Parathyroid adenoma (tissue), 2 donors: ENCODE data around the gene CYP2D6.
"Not testable (repeated sequence)": the region's sequence is repeated elsewhere in the genome, so short reads cannot be mapped to it uniquely, and the experiment has no call there.

Experiments
- H2AFZ ChIP-seq: fragments of 300-600 bp; sonication (generic); one replicate; pipeline ENCODE4 v1.7.0; 2017; ENCODE audit warnings: antibody characterized with exemption, mild to moderate bottlenecking
- H3K27ac ChIP-seq: fragments of 300-600 bp; sonication (generic); one replicate; pipeline ENCODE4 v1.7.0; 2017
- H3K27me3 ChIP-seq: fragments of 300-600 bp; sonication (generic); one replicate; pipeline ENCODE4 v1.7.0; 2017; ENCODE audit warnings: low read length; ENCODE audit not compliant: control insufficient read depth, insufficient read depth
- H3K36me3 ChIP-seq: fragments of 300-600 bp; sonication (generic); one replicate; pipeline ENCODE4 v1.7.0; 2017; ENCODE audit warnings: low read length; ENCODE audit not compliant: control insufficient read depth, insufficient read depth
- H3K4me1 ChIP-seq: fragments of 300-600 bp; sonication (generic); one replicate; pipeline ENCODE4 v1.7.0; 2017; ENCODE audit warnings: control low read depth
- H3K4me2 ChIP-seq: fragments of 300-600 bp; sonication (generic); one replicate; pipeline ENCODE4 v1.7.0; 2017; ENCODE audit warnings: low read length
- H3K4me3 ChIP-seq: fragments of 300-600 bp; sonication (generic); one replicate; pipeline ENCODE4 v1.7.0; 2017; ENCODE audit warnings: low read depth, low read length
- H3K79me2 ChIP-seq: fragments of 300-600 bp; sonication (generic); one replicate; pipeline ENCODE4 v1.7.0; 2017; ENCODE audit warnings: control low read depth
- H3K9ac ChIP-seq: fragments of 300-600 bp; sonication (generic); one replicate; pipeline ENCODE4 v1.7.0; 2017; ENCODE audit warnings: mild to moderate bottlenecking
- H3K9me3 ChIP-seq: fragments of 300-600 bp; sonication (generic); one replicate; pipeline ENCODE4 v1.7.0; 2017; ENCODE audit warnings: low read length; ENCODE audit not compliant: control insufficient read depth
- CTCF ChIP-seq: fragments of 300-600 bp; sonication (generic); IDR thresholded peaks from one replicate; pipeline ENCODE4 v1.7.0; 2017; ENCODE audit warnings: antibody characterized with exemption, mild to moderate bottlenecking
- donor health status: primary hyperparathyroidism.

Gene CYP2D6

DNA sequence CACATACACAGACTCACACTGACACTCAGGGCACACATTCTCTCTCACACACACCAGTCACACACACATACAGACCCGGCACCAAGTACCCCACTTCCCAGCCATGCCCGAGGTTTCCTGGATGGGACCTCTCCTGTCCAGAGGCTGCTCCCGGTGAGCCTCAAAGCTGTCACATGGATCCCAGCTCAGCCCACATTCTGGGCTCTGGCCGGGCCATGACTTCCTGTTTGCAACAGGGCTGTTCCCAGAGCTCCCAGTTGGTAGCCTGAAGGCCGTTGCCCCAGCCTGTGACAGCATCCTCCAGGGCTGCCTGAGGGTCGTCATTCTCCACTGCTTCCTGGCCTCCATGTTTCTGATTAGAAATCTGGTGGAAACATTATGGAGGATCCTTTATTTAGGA lies 14.6 kb upstream of the CYP2D6 start:
- no peak overlapping the region for H3K4me2 ChIP-seq
- no peaks in the 10 kb centered on the region for H3K36me3 ChIP-seq
- TF ChIP-seq CTCF, result no peak

GRCh38 chr22:42143859-42144822 lies 13.5 kb upstream of the CYP2D6 start:
- not testable (repeated sequence) for H3K79me2 ChIP-seq, H2AFZ ChIP-seq, H3K27ac ChIP-seq, H3K9ac ChIP-seq, H3K4me3 ChIP-seq, H3K9me3 ChIP-seq, H3K36me3 ChIP-seq, H3K27me3 ChIP-seq, H3K4me1 ChIP-seq, H3K4me2 ChIP-seq

More for the DNA sequence above, 14.6 kb upstream of the CYP2D6 start:
- no peaks in the 10 kb centered on the region for H3K9me3 ChIP-seq
- H3K4me1 ChIP-seq, result no peaks in the 10 kb centered on the region
- H3K27ac ChIP-seq, result no peak overlapping the region
- H3K4me3 ChIP-seq, result no peak overlapping the region
- no peaks in the 10 kb centered on the region for H3K79me2 ChIP-seq
- no peaks in the 10 kb centered on the region for H3K27me3 ChIP-seq
- H3K9ac ChIP-seq, result no peak overlapping the region
- no peak overlapping the region for H2AFZ ChIP-seq

- Histone ChIP-seq H3K9me3 (no peaks in the 10 kb centered on the region), H3K27me3 (no peaks in the 10 kb centered on the region), H3K36me3 (no peaks in the 10 kb centered on the region), H2AFZ (no peak overlapping the region), H3K27ac (no peak overlapping the region), H3K9ac (no peak overlapping the region), H3K4me2 (no peak overlapping the region), H3K4me3 (no peak overlapping the region), H3K4me1 (no peaks in the 10 kb centered on the region), H3K79me2 (no peaks in the 10 kb centered on the region)
- TF ChIP-seq CTCF, result no peak
These were observed 12.3 kb upstream of the CYP2D6 start for GRCh38 chr22:42142771-42143461.

- H3K27ac ChIP-seq, H3K9me3 ChIP-seq, H3K27me3 ChIP-seq, H3K9ac ChIP-seq, H2AFZ ChIP-seq, H3K4me3 ChIP-seq, H3K4me1 ChIP-seq, H3K79me2 ChIP-seq, H3K36me3 ChIP-seq, H3K4me2 ChIP-seq: not testable (repeated sequence)
These were observed 10.9 kb upstream of the CYP2D6 start for GRCh38 chr22:42141307-42142057.

GRCh38 chr22:42140153-42140552 lies 9.5 kb upstream of the CYP2D6 start:
- H3K4me1 ChIP-seq, H2AFZ ChIP-seq, H3K36me3 ChIP-seq, H3K79me2 ChIP-seq, H3K27ac ChIP-seq, H3K9ac ChIP-seq, H3K27me3 ChIP-seq, H3K9me3 ChIP-seq, H3K4me2 ChIP-seq, H3K4me3 ChIP-seq: not testable (repeated sequence)

GRCh38 chr22:42139508-42139907 lies 8.9 kb upstream of the CYP2D6 start:
- not testable (repeated sequence) for H3K4me3 ChIP-seq, H3K36me3 ChIP-seq, H3K27ac ChIP-seq, H3K9ac ChIP-seq, H3K27me3 ChIP-seq, H3K9me3 ChIP-seq, H3K4me2 ChIP-seq, H2AFZ ChIP-seq, H3K79me2 ChIP-seq, H3K4me1 ChIP-seq
